Esophagus muscularis mucosa (tissue), 4 donors: ENCODE measurements around the gene DSTYK. TPM values are rescaled to one million over a fixed set of nuclear protein-coding genes. Genes with fewer than 3 reads are reported as not detected.

Experiments used
- DNase-seq: peaks from one replicate; pipeline ENCODE4 v3.0.0-alpha.2; 2017; ENCODE audit errors: extremely low spot score
- H3K27ac ChIP-seq, 4 donors: fragments of 200-600 bp; sonication (generic); replicated peaks in 1 of 4; 1 replicate in 3 of 4; 2 replicates in 1 of 4; pipeline ENCODE4 v1.5.1; 2016 to 2019; ENCODE audit warnings: mild to moderate bottlenecking in 1 of 4
- H3K27me3 ChIP-seq, 4 donors: fragments of 200-600 bp; sonication (generic); one replicate each; pipeline versions ENCODE4 v1.5.1 to v1.6.0; 2016 to 2019
- H3K36me3 ChIP-seq, 4 donors: fragments of 200-600 bp; sonication (generic); one replicate each; pipeline ENCODE4 v1.5.1; 2016 to 2019
- H3K4me1 ChIP-seq, 4 donors: fragments of 200-600 bp; sonication (generic); one replicate each; pipeline ENCODE4 v1.5.1; 2016 to 2019
- H3K4me3 ChIP-seq, 4 donors: fragments of 200-600 bp; sonication (generic); 1 replicate in 2 of 4; 2 replicates in 2 of 4; pipeline ENCODE4 v1.5.1; 2016 to 2019; ENCODE audit warnings: mild to moderate bottlenecking in 4 of 4, moderate library complexity in 1 of 4
- H3K9me3 ChIP-seq, 4 donors: fragments of 200-600 bp; sonication (generic); 1 replicate in 3 of 4; 2 replicates in 1 of 4; pipeline ENCODE4 v1.5.1; 2016 to 2019
- CTCF ChIP-seq, 3 experiments: fragments of 200-600 bp in 2 of 3; fragments of 450-650 bp in 1 of 3; sonication (generic) in 2 of 3; IDR thresholded peaks; one replicate each; pipeline ENCODE4 v1.5.1; 2017 to 2019; ENCODE audit warnings: antibody characterized with exemption in 3 of 3, mild to moderate bottlenecking in 2 of 3, moderate library complexity in 1 of 3
- EP300 ChIP-seq: sonication (generic); formaldehyde crosslinking; IDR thresholded peaks from one replicate; pipeline ENCODE4 v1.6.1; 2017; ENCODE audit warnings: antibody characterized with exemption
- POLR2A ChIP-seq: fragments of 450-650 bp; IDR thresholded peaks from one replicate; pipeline ENCODE4 v1.6.1; 2017; ENCODE audit warnings: antibody characterized with exemption, moderate library complexity, mild to moderate bottlenecking, low read depth
- POLR2AphosphoS5 ChIP-seq, 2 donors: sonication (generic); formaldehyde crosslinking; IDR thresholded peaks; one replicate each; pipeline ENCODE4 v1.6.1; 2017; ENCODE audit warnings: antibody characterized with exemption in 2 of 2
- whole genome bisulfite sequencing: methylation state at CpG from one replicate; pipeline ENCODE4 v1.1.5; 2018; 5-methylcytosine and 5-hydroxymethylcytosine counted together
- intact Hi-C: fragments of 100-400 bp; cut with DNase I; formaldehyde crosslinking; loops from one replicate; pipeline ENCODE4 v1.15.1; 2023
- total RNA-seq, 4 donors: library from RNA; depleted of rRNA; stranded (reverse); fragments of >200 nt; gene quantifications; one replicate each; pipeline versions ENCODE4 v1.1.0 to v1.2.1, GENCODE V29; 2016

DSTYK gene
- total RNA-seq, 4 donors from 2014 or later = 12.0 to 16.1 (median 13.9) TPM

- 92% methylated on average over 5 of the region's 5 CpGs for WGBS
- Histone ChIP-seq H3K27ac (no peak overlapping the region), H3K4me1 (peaks cover 5 to 31% (median 26%) of the 10 kb centered on the region in 4 donors), H3K4me3 (no peak overlapping the region), H3K27me3 (no peaks in the 10 kb centered on the region), H3K9me3 (no peaks in the 10 kb centered on the region), H3K36me3 (peaks cover 5 to 44% (median 33%) of the 10 kb centered on the region in 4 donors)
- TF ChIP-seq POLR2AphosphoS5 (IDR thresholded peaks at IDR 0.05) = no peak
- no peak for TF ChIP-seq CTCF (IDR thresholded peaks at IDR 0.05)
- no peak for TF ChIP-seq EP300
- TF ChIP-seq POLR2A = no peak
- intact Hi-C loops = no loop called here
- DNase-seq = no peak
Observed at GRCh38 chr1:205171369-205171768, 40.1 kb downstream of the DSTYK start.

GRCh38 chr1:205170532-205171269 lies 40.8 kb downstream of the DSTYK start:
- H3K27ac ChIP-seq = no peak overlapping the region
- no peaks in the 10 kb centered on the region for H3K27me3 ChIP-seq
- H3K36me3 ChIP-seq = peaks cover 5 to 45% (median 34%) of the 10 kb centered on the region in 4 donors
- no peak for TF ChIP-seq CTCF (IDR thresholded peaks at IDR 0.05)
- no peak for TF ChIP-seq POLR2AphosphoS5 (IDR thresholded peaks at IDR 0.05)
- no peak for TF ChIP-seq EP300
- no peak for TF ChIP-seq POLR2A
- no peaks in the 10 kb centered on the region for H3K9me3 ChIP-seq
- H3K4me3 ChIP-seq = no peak overlapping the region
- peaks cover 5 to 26% (median 19%) of the 10 kb centered on the region in 4 donors for H3K4me1 ChIP-seq
- intact Hi-C loops = no loop called here
- no peak for DNase-seq
- WGBS = 84% methylated on average over 9 of the region's 9 CpGs

GRCh38 chr1:205169248-205169647 lies 42.3 kb downstream of the DSTYK start:
- peaks cover 5 to 53% (median 34%) of the 10 kb centered on the region in 4 donors for H3K36me3 ChIP-seq
- peaks cover 0 to 13% (median 7%) of the 10 kb centered on the region in 4 donors for H3K4me1 ChIP-seq
- H3K27ac ChIP-seq = no peak overlapping the region
- TF ChIP-seq POLR2AphosphoS5 (IDR thresholded peaks at IDR 0.05) = no peak
- TF ChIP-seq CTCF (IDR thresholded peaks at IDR 0.05) = no peak
- no peak for TF ChIP-seq POLR2A
- TF ChIP-seq EP300 = no peak
- no peak for DNase-seq
- no peak overlapping the region for H3K4me3 ChIP-seq
- 97% methylated on average over 10 of the region's 10 CpGs for WGBS
- H3K9me3 ChIP-seq = no peaks in the 10 kb centered on the region
- H3K27me3 ChIP-seq = no peaks in the 10 kb centered on the region
- intact Hi-C loops = no loop called here

DNA sequence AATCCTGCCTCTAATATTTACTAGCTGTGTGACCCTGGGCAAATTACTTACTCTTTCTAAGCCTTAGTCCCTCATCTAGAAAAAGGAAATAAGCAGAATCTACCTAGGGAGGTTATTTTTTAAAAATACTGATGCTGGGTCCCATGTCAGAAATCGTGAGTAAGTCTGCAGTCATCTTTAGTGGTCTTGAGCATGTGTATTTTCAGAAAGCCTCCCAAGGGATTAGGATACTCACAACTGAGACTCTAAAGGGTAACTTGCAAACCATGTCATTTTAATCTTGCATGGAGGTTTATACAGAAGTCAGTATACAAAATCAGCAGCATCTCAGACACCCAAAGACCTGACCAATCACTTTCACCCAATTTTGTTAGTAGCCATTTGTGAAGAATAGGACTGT lies 43.2 kb downstream of the DSTYK start:
- H3K27me3 ChIP-seq = no peaks in the 10 kb centered on the region
- TF ChIP-seq CTCF (IDR thresholded peaks at IDR 0.05) = no peak
- TF ChIP-seq POLR2AphosphoS5 (IDR thresholded peaks at IDR 0.05) = no peak
- TF ChIP-seq POLR2A = no peak
- TF ChIP-seq EP300 = no peak
- no peak overlapping the region for H3K4me3 ChIP-seq
- DNase-seq = no peak
- H3K9me3 ChIP-seq = no peaks in the 10 kb centered on the region
- H3K27ac ChIP-seq = no peak overlapping the region
- 71% methylated on average over 1 of the region's 1 CpG for WGBS
- peaks cover 0 to 9% (median 7%) of the 10 kb centered on the region in 4 donors for H3K4me1 ChIP-seq
- intact Hi-C loops = no loop called here
- peaks cover 5 to 63% (median 43%) of the 10 kb centered on the region in 4 donors for H3K36me3 ChIP-seq
